SK-N-SH treated with all-trans-retinoic acid at 6 μM for 48 hours (cell line): ENCODE data around the gene TJP3.

Experiments
- CREB5 ChIP-seq: fragments of 250-450 bp; sonication (Bioruptor Pico); IDR thresholded peaks from 2 replicates; pipeline ENCODE4 v1.5.1; 2020; ENCODE audit warnings: low read depth, mild to moderate bottlenecking, moderate library complexity
- GLIS3 ChIP-seq: fragments of 250-450 bp; sonication (Bioruptor Pico); IDR thresholded peaks from 2 replicates; pipeline ENCODE4 v1.5.0; 2020; ENCODE audit warnings: mild to moderate bottlenecking, moderate library complexity
- ISL1 ChIP-seq: fragments of 250-450 bp; sonication (Bioruptor Pico); IDR thresholded peaks from 2 replicates; pipeline ENCODE4 v2.1.2; 2022; ENCODE audit warnings: mild to moderate bottlenecking, moderate library complexity
- PATZ1 ChIP-seq: fragments of 250-450 bp; sonication (Bioruptor Pico); IDR thresholded peaks from 2 replicates; pipeline ENCODE4 v1.8.0; 2020; ENCODE audit warnings: mild to moderate bottlenecking, moderate library complexity, borderline replicate concordance
- POU6F1 ChIP-seq: fragments of 250-450 bp; sonication (Bioruptor Pico); IDR thresholded peaks from 2 replicates; pipeline ENCODE4 v1.8.0; 2021; ENCODE audit warnings: low read depth, mild to moderate bottlenecking, moderate library complexity, borderline replicate concordance
- PPARA ChIP-seq: fragments of 250-450 bp; sonication (Bioruptor Pico); IDR thresholded peaks from 2 replicates; pipeline ENCODE4 v1.5.0; 2020; ENCODE audit warnings: mild to moderate bottlenecking, borderline replicate concordance
- RARB ChIP-seq: fragments of 250-450 bp; sonication (Bioruptor Pico); IDR thresholded peaks from 2 replicates; pipeline ENCODE4 v1.8.0; 2021; ENCODE audit warnings: mild to moderate bottlenecking, moderate library complexity
- SNAI2 ChIP-seq: fragments of 250-450 bp; sonication (Bioruptor Pico); IDR thresholded peaks from 2 replicates; pipeline ENCODE4 v1.5.0; 2020; ENCODE audit warnings: mild to moderate bottlenecking, moderate library complexity
- TOX ChIP-seq: fragments of 250-450 bp; sonication (Bioruptor Pico); IDR thresholded peaks from 2 replicates; pipeline ENCODE4 v1.8.0; 2021; ENCODE audit warnings: mild to moderate bottlenecking, moderate library complexity, borderline replicate concordance
- ZFP3 ChIP-seq: fragments of 250-450 bp; sonication (Bioruptor Pico); IDR thresholded peaks from 2 replicates; pipeline ENCODE4 v1.5.0; 2020; ENCODE audit warnings: mild to moderate bottlenecking, moderate library complexity
- ZNF70 ChIP-seq: fragments of 450-650 bp; formaldehyde crosslinking; IDR thresholded peaks from 2 replicates; pipeline ENCODE4 v1.5.0; 2020; ENCODE audit warnings: mild to moderate bottlenecking, moderate library complexity

GRCh38 chr19:3771000-3771905 is 63.1 kb downstream of the TJP3 start:
- no peak for TF ChIP-seq ZNF70
- TF ChIP-seq GLIS3: no peak
- TF ChIP-seq CREB5: no peak
- peak; percentile 98 for TF ChIP-seq ZFP3 (CRISPR knock-in tag)
- no peak for TF ChIP-seq SNAI2 (CRISPR knock-in tag)
- no peak for TF ChIP-seq PATZ1
- TF ChIP-seq ISL1 (CRISPR knock-in tag): no peak
- no peak for TF ChIP-seq POU6F1 (CRISPR knock-in tag)
- TF ChIP-seq PPARA (CRISPR knock-in tag): no peak
- no peak for TF ChIP-seq RARB (CRISPR knock-in tag)
- no peak for TF ChIP-seq TOX (CRISPR knock-in tag)
